KMS-11 (cell line): Measurements from ENCODE around the gene BPIFA2.

Experiments used
- H2AFZ ChIP-seq: fragments of 200-600 bp; sonication (generic); 2 replicates; pipeline ENCODE4 v1.6.1; 2016; ENCODE audit warnings: antibody characterized with exemption, mixed run types, low read depth
- H3K27ac ChIP-seq: fragments of 200-600 bp; sonication (generic); 2 replicates; pipeline ENCODE4 v1.6.1; 2016; ENCODE audit warnings: mild to moderate bottlenecking, mixed run types
- H3K27me3 ChIP-seq: fragments of 200-600 bp; sonication (generic); 2 replicates; pipeline ENCODE4 v1.6.1; 2017; ENCODE audit warnings: mild to moderate bottlenecking, low read depth, mixed run types, moderate library complexity; ENCODE audit not compliant: insufficient read depth
- H3K36me3 ChIP-seq: fragments of 200-600 bp; sonication (generic); 2 replicates; pipeline ENCODE4 v1.6.1; 2017; ENCODE audit warnings: mild to moderate bottlenecking, mixed run types; ENCODE audit not compliant: insufficient read depth
- H3K4me1 ChIP-seq: fragments of 200-600 bp; sonication (generic); 2 replicates; pipeline ENCODE4 v1.6.1; 2016; ENCODE audit warnings: mild to moderate bottlenecking, low read depth, mixed run types; ENCODE audit not compliant: poor library complexity, severe bottlenecking
- H3K4me2 ChIP-seq: fragments of 200-600 bp; sonication (generic); 2 replicates; pipeline ENCODE4 v1.7.0; 2016; ENCODE audit warnings: mild to moderate bottlenecking, mixed run types
- H3K4me3 ChIP-seq: fragments of 200-600 bp; sonication (generic); IDR thresholded peaks from 2 replicates; pipeline ENCODE4 v1.6.1; 2017; ENCODE audit warnings: low read depth, low read length, mixed read lengths; ENCODE audit not compliant: insufficient read depth
- H3K79me2 ChIP-seq: fragments of 200-600 bp; sonication (generic); 2 replicates; pipeline ENCODE4 v1.6.1; 2016; ENCODE audit warnings: low read depth, mixed run types; ENCODE audit not compliant: insufficient read depth
- H3K9ac ChIP-seq: fragments of 200-600 bp; sonication (generic); 2 replicates; pipeline ENCODE4 v1.6.1; 2016; ENCODE audit warnings: mild to moderate bottlenecking, mixed run types
- H4K20me1 ChIP-seq: fragments of 200-600 bp; sonication (generic); 2 replicates; pipeline ENCODE4 v1.6.1; 2016; ENCODE audit warnings: mild to moderate bottlenecking, mixed run types; ENCODE audit not compliant: insufficient read depth
- CTCF ChIP-seq: fragments of 200-600 bp; sonication (generic); conservative IDR thresholded peaks from 2 replicates; pipeline ENCODE4 v1.6.1; 2017; ENCODE audit warnings: low read depth, mild to moderate bottlenecking, antibody characterized with exemption, low read length, moderate library complexity, mixed read lengths

BPIFA2 gene

GRCh38 chr20:33175123-33175522 is 7.2 kb downstream of the BPIFA2 start:
- H4K20me1 ChIP-seq = no peaks in the 10 kb centered on the region
- H3K4me2 ChIP-seq = no peak overlapping the region
- no peak for TF ChIP-seq CTCF
- no peaks in the 10 kb centered on the region for H3K36me3 ChIP-seq
- H3K9ac ChIP-seq = no peak overlapping the region
- H3K4me1 ChIP-seq = no peaks in the 10 kb centered on the region
- H3K79me2 ChIP-seq = no peaks in the 10 kb centered on the region
- H3K27me3 ChIP-seq = no peaks in the 10 kb centered on the region
- H3K4me3 ChIP-seq = no peak overlapping the region
- H2AFZ ChIP-seq = no peak overlapping the region
- H3K27ac ChIP-seq = no peak overlapping the region

- Histone ChIP-seq H4K20me1 (no peaks in the 10 kb centered on the region), H3K27me3 (no peaks in the 10 kb centered on the region), H3K4me2 (no peak overlapping the region), H2AFZ (no peak overlapping the region), H3K79me2 (no peaks in the 10 kb centered on the region), H3K4me3 (no peak overlapping the region), H3K27ac (no peak overlapping the region), H3K9ac (no peak overlapping the region), H3K4me1 (no peaks in the 10 kb centered on the region), H3K36me3 (no peaks in the 10 kb centered on the region)
- no peak for TF ChIP-seq CTCF
Measured at GRCh38 chr20:33176101-33176500, 8.1 kb downstream of the BPIFA2 start.

- Histone ChIP-seq H3K27me3 (no peaks in the 10 kb centered on the region), H2AFZ (no peak overlapping the region), H3K79me2 (no peaks in the 10 kb centered on the region), H3K4me1 (no peaks in the 10 kb centered on the region), H3K36me3 (no peaks in the 10 kb centered on the region), H3K4me3 (no peak overlapping the region), H3K4me2 (no peak overlapping the region), H4K20me1 (no peaks in the 10 kb centered on the region), H3K9ac (no peak overlapping the region), H3K27ac (no peak overlapping the region)
- no peak for TF ChIP-seq CTCF
Measured at GRCh38 chr20:33177866-33178265, 9.9 kb downstream of the BPIFA2 start.

GRCh38 chr20:33178726-33179125 is 10.8 kb downstream of the BPIFA2 start:
- Histone ChIP-seq H3K27ac (no peak overlapping the region), H2AFZ (no peak overlapping the region), H3K9ac (no peak overlapping the region), H3K36me3 (no peaks in the 10 kb centered on the region), H3K4me3 (no peak overlapping the region), H3K4me2 (no peak overlapping the region), H3K27me3 (no peaks in the 10 kb centered on the region), H3K4me1 (no peaks in the 10 kb centered on the region), H3K79me2 (no peaks in the 10 kb centered on the region), H4K20me1 (no peaks in the 10 kb centered on the region)
- no peak for TF ChIP-seq CTCF

- TF ChIP-seq CTCF = no peak
- Histone ChIP-seq H3K4me2 (no peak overlapping the region), H3K36me3 (no peaks in the 10 kb centered on the region), H3K4me3 (no peak overlapping the region), H3K79me2 (no peaks in the 10 kb centered on the region), H3K9ac (no peak overlapping the region), H3K4me1 (no peaks in the 10 kb centered on the region), H3K27me3 (no peaks in the 10 kb centered on the region; the same call in 1 of the 2 replicates), H3K27ac (no peak overlapping the region), H2AFZ (no peak overlapping the region), H4K20me1 (no peaks in the 10 kb centered on the region)
Measured at GRCh38 chr20:33180169-33180568, 12.2 kb downstream of the BPIFA2 start.
